Inferior parietal cortex (tissue), 1 donor: ENCODE data around the gene ROBO3.
A peak's percentile ranks its signal among the peaks of the same experiment; 100 is the strongest.

Experiments
- DNase-seq: peaks from one replicate; pipeline ENCODE4 v3.0.0-alpha.2; 2016; ENCODE audit errors: extremely low spot score

The ROBO3 gene

GRCh38 chr11:124865181-124865901, at the start of gene ROBO3:
Gene ROBO3 (plus strand): TSS chr11:124865432. CDS start chr11:124865578, 146 bp downstream.
- no peak for DNase-seq

- DNase-seq, result no peak
Measured at GRCh38 chr11:124817036-124817435, 48.2 kb upstream of the ROBO3 start.

- DNase-seq, result no peak
Measured at GRCh38 chr11:124821995-124822730, 43.1 kb upstream of the ROBO3 start.

- no peak for DNase-seq
Measured at GRCh38 chr11:124823512-124824376, 41.5 kb upstream of the ROBO3 start.

- DNase-seq, result no peak
Measured at GRCh38 chr11:124825876-124826275, 39.4 kb upstream of the ROBO3 start.

GRCh38 chr11:124829986-124830385, 35.2 kb upstream of the ROBO3 start:
- no peak for DNase-seq

GRCh38 chr11:124830749-124831148, 34.5 kb upstream of the ROBO3 start:
- no peak for DNase-seq

- no peak for DNase-seq
Measured at GRCh38 chr11:124831897-124832296, 33.3 kb upstream of the ROBO3 start.

GRCh38 chr11:124832571-124832970, 32.7 kb upstream of the ROBO3 start:
- DNase-seq, result no peak

- DNase-seq, result no peak
Measured at GRCh38 chr11:124834526-124835180, 30.6 kb upstream of the ROBO3 start.

- no peak for DNase-seq
Measured at GRCh38 chr11:124835918-124836317, 29.3 kb upstream of the ROBO3 start.

- DNase-seq, result peak; percentile 69
Measured at GRCh38 chr11:124837491-124837856, 27.8 kb upstream of the ROBO3 start.

GRCh38 chr11:124838805-124839127, 26.5 kb upstream of the ROBO3 start:
- no peak for DNase-seq

GRCh38 chr11:124839128-124839971, 25.9 kb upstream of the ROBO3 start:
- no peak for DNase-seq

GRCh38 chr11:124839972-124840621, 25.1 kb upstream of the ROBO3 start:
- DNase-seq, result no peak

- DNase-seq, result no peak
Measured at GRCh38 chr11:124840666-124841065, 24.6 kb upstream of the ROBO3 start.

GRCh38 chr11:124841201-124841600, 24.0 kb upstream of the ROBO3 start:
- no peak for DNase-seq

GRCh38 chr11:124841840-124842239, 23.4 kb upstream of the ROBO3 start:
- no peak for DNase-seq

- DNase-seq, result no peak
Measured at GRCh38 chr11:124842305-124842704, 22.9 kb upstream of the ROBO3 start.

- DNase-seq, result no peak
Measured at GRCh38 chr11:124843616-124843910, 21.7 kb upstream of the ROBO3 start.

- no peak for DNase-seq
Measured at GRCh38 chr11:124844664-124845079, 20.6 kb upstream of the ROBO3 start.
